ENCODE results near the gene RYR2.

- TF ChIP-seq, protein P1, sequence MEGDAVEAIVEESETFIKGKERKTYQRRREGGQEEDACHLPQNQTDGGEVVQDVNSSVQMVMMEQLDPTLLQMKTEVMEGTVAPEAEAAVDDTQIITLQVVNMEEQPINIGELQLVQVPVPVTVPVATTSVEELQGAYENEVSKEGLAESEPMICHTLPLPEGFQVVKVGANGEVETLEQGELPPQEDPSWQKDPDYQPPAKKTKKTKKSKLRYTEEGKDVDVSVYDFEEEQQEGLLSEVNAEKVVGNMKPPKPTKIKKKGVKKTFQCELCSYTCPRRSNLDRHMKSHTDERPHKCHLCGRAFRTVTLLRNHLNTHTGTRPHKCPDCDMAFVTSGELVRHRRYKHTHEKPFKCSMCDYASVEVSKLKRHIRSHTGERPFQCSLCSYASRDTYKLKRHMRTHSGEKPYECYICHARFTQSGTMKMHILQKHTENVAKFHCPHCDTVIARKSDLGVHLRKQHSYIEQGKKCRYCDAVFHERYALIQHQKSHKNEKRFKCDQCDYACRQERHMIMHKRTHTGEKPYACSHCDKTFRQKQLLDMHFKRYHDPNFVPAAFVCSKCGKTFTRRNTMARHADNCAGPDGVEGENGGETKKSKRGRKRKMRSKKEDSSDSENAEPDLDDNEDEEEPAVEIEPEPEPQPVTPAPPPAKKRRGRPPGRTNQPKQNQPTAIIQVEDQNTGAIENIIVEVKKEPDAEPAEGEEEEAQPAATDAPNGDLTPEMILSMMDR (conservative IDR thresholded peaks at IDR 0.05; ENCODE audit: low read depth, low read length) = no peak
- TF ChIP-seq EZH2 (IDR thresholded peaks at IDR 0.05; ENCODE audit: borderline replicate concordance, low read depth, low read length, poor library complexity, severe bottlenecking) = no peak
These were observed 124.1 kb downstream of the RYR2 start for GRCh38 chr1:237166086-237166485.

Measured in A673 (cell line).